Measurements from ENCODE around the gene IL5RA. TPM values are rescaled to one million over a fixed set of nuclear protein-coding genes. Genes with fewer than 3 reads are reported as not detected.

IL5RA gene
- total RNA-seq, 1 donor from 2014 or later: 0.40 TPM

DNA sequence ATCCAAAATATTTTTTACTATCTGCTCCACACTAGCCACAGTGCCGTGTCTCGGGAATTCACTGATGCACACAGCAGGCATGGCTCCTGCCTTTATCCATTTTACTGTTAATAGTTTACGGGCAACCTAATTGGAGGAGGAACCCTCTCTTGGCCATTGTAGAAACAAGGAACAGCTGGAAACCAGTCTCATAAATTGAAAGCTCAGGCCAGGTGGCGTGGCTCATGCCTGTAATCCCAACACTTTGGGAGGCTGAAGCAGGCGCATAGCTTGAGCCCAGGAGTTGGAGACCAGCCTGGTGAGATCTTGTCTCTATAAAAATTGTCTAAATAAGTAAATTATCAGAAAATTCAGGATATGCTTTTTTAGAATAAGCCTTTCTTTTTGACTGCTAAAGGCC lies 39.0 kb downstream of the IL5RA start:
- no peak for DNase-seq (ENCODE audit: low spot score)
- intact Hi-C loops (cut with DNase I): no loop called here

DNA sequence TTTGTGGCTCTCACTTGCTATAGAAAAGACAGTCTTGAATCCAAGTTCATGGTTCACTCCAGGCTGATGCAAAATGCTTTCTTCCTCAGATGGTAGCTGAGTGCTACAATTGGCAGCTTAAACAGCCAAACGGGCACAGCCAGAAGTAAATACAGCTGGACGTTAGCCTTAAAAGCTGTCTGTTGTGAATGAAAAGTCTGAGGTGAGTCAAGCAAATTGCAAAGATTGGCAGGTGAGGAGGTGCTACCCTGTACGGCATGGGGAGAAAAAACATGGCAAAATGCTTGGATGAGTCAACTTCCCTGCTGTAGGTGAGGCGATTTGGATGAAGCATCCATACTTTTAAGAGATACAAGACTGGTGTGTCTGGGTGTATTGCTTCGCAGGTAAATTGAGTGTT lies 40.5 kb downstream of the IL5RA start:
- intact Hi-C loops (cut with DNase I): no loop called here
- no peak for DNase-seq (ENCODE audit: low spot score)

DNA sequence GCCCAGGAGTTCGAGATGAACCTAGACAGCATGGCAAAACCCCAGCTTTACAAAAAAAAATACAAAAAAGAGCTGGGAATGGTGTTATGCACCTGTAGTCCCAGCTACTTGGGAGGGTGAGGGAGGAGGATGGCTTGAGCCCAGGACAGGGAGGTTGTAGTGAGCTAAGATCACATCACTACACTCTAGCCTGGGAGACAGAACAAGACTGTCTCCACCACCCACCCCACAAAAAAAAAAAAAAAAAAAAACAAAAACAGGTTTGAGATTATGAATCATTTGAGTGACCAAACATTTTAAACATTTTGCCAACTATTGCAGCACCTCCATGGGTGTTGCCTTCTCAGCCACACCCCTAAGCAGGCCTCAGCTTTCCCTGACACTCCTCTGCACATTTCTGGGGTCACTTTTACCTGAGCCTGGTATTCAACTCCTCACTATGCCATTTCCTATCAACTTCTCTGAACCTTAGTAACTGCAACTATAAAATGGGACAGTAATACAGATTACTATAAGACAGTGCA lies 41.8 kb downstream of the IL5RA start:
- no peak for DNase-seq (ENCODE audit: low spot score)
- intact Hi-C loops (cut with DNase I): no loop called here

DNA sequence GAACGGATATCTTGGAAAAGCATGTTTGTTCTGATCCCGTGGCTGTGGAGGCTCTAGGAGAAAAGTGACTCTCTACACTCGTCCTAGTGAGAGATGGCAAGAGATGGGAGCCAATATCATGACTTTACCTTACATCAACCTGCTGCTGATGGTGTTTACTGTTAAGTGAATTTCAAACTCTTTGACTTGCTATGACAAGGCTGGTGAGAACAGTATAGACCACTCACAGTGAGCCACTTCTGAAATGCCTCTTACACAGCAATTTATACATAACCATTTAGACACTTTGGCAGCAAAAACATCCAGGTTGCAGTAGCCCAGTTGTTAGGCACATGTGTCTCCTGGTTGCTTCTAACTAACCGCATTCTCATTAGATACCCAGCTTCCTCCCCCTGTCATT lies 43.3 kb downstream of the IL5RA start:
- intact Hi-C loops (cut with DNase I): no loop called here

DNA sequence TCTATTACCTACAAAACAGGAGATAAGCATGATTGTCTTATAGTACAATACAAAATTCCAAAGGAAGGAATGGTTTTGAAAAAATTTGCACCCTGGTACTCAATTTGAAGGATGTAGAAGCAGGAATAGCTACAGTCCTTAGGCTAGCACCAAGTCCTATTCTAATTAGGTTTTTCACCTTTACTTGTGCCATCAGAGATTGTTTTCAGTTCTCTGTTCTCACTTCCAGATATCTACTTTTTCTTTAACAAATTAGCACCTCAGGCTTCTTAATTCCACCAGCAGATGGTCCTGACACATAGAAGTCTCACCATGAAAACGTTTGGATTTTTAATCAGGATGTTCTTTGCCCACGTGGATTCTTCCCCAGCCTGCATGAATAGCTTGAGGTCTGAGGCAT lies 43.8 kb downstream of the IL5RA start:
- intact Hi-C loops (cut with DNase I): no loop called here
- no peak for DNase-seq (ENCODE audit: low spot score)

More for the DNA sequence above, 43.3 kb downstream of the IL5RA start:
- no peak for DNase-seq (ENCODE audit: low spot score)

DNA sequence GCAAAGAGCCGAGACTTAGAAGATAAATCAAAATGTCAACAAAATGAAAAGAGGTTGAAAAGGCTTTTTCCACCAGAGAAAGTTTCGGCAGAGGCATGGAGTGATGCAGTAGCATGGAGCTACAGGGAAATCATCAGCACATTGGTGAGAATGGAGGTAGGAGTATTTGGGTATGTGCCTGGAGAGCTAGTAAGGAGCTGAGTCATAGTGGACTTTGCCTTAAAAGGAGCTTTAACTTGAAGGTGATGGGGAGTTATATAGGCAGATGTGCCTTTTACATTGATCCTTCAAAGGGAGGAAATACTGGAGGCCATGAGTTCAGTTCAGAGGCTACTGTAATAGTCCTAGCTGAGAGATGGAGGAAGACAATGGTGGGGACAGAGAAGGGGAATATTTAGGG lies 44.3 kb downstream of the IL5RA start:
- intact Hi-C loops (cut with DNase I): no loop called here
- DNase-seq (ENCODE audit: low spot score): no peak

DNA sequence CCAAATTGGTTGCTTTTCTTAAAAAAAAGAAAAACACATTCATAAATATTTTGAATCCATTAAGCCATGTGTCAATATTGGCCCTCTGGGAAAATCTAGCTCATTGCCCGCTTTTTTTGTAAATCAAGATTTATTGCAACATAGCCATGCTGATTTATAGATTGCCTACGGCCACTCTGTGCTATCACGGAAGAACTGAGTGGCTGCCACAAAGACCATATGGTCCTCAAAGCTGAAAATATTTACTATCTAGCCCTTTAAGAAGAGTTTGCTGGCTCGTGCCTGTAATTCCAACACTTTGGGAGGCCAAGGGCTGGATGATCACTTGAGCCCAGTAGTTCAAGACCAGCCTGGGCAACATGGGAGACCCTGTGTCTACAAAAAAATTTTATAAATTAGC lies 45.9 kb downstream of the IL5RA start:
- DNase-seq (ENCODE audit: low spot score): no peak
- intact Hi-C loops (cut with DNase I): no loop called here

DNA sequence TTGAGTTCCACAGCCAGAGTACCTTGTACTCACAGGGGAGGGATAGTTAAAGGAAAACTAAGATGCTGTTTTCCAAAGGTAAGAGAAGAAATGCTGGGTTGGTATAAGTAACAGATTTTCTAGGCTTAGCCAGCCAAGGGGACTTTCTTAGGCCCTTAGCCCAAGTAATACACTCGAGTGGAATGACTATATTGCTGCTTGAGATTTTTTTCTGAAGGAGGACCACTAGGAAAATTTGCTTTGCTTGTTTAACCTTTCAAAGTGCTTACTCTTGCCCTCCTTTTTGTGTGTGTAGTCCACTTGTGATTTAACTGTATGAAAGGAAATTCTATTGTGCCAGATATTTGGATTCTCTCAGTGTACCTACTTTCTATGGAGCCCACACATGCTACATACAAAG lies 50.5 kb downstream of the IL5RA start:
- DNase-seq (ENCODE audit: low spot score): no peak
- intact Hi-C loops (cut with DNase I): no loop called here

DNA sequence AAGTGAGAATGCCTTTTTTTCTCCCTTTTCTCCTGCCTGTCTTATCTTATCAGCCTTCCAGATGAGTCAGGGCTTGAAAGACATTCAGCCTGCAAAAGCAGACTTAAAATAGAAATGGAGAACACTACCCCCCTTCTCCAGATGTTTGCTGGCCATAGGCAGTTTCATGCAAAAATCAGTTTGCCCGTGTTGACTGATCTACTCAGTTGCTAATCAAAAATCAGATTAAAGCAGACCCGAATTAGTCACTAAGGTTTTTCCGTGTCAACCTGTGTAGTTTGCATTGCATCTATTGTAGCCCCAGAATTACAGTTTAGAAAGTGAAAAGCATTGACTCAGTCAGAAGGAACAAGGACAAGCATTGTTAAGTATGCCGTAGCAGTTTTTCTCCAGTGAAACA lies 56.2 kb downstream of the IL5RA start:
- no peak for DNase-seq (ENCODE audit: low spot score)
- intact Hi-C loops (cut with DNase I): no loop called here

DNA sequence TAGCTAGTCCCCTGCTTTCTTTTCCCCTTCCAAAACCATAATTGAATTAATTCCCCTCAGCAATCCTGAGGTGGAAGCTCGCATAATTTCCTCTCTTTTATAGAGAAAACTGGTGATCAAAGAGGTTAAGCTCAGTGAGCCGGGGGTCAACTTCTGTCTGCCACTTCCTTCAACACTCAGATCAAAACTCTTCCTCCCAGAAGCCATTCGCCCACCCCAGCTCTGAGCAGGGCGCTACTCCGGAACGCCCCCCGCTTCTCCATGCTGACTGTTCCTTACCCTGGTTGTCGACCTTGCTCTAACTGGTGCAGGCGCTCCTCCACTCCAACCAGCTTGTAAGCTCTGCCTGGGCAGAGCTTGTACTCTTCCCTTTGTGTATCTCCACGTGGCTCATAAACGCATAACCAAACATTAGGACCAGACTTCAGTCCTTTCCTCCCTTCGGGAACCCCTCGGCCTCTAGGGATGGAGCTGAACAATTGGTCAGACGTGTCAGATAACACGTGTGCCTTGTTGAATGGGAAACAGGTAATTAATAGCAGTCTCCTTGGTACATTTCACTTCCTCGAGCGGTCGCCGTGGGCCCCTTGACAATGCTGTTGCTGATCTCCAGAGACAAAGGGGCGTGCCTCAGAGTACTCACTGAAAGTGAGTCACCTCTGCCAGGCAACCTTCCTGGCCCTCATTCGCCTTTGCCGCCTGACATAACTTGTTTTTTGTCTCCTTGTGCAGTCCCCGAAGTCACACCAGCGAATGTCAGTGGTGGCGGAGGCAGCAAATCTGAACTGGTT lies 71.8 kb downstream of the IL5RA start:
- intact Hi-C loops (cut with DNase I): loop anchor here (2.0 kb wide), 1 partner anchor 134 kb away; no protein-coding TSS in a partner anchor
- no peak for DNase-seq (ENCODE audit: low spot score)

DNA sequence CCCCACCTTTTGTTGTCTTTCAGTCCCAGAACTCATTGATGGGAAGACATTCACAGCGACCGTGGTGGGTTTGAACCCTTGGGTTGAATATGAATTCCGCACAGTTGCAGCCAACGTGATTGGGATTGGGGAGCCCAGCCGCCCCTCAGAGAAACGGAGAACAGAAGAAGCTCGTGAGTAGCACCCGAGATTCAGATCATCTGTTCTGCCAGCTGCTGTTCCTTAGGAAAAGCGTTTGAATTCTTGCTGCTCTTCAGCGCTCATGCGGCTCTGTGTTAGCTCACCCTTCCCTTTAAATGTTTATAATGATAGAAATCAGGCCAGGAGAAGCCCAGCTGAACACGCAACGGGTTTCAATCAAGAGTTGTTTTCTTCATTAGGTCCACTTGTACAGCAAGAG lies 73.0 kb downstream of the IL5RA start:
- no peak for DNase-seq (ENCODE audit: low spot score)
- intact Hi-C loops (cut with DNase I): no loop called here

DNA sequence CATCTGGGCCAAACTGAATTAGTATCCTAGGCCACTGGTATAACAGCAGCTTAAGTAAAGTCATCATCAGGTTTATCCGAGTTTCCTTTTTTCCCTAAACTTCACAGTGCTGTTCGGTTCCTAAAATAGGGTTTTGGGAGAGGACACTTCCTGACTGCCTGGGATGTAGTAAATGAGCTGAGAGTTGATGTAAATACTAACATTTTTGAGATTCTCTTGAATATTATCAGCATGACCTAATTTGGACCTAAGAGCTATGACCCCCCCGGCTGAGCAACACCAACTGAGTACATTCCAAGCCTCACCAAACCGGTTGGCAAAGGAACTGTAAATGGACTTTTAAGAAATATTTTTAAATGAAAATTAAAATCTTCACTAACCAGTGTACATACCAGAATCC lies 78.8 kb downstream of the IL5RA start:
- no peak for DNase-seq (ENCODE audit: low spot score)
- intact Hi-C loops (cut with DNase I): no loop called here

DNA sequence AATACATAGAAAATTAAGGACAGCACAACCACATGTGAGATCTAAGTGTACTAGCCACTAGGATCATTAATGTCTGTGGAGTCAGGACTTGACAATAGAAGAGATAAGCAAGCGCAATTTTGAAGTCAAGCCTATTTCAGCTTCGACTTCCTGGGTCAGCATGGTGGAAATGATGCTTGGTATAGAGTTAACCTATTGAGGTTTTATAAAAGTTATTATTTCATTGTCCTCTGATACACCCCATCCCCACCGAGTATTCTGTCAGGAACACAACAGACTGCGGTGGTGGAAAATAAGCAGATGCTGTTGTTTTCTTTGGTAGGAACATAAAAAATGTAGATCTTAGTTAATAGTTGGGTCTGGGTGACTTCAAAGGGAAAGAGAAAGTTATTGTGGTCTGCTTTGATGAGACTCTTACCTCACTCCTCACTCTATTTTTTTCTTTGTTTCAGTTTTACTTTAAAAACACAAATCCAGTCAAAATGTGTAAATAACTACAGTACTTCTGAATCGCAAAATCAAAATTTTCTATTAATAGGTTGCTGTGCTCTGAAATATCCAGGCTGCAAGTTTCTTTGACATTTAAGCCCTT lies 82.1 kb downstream of the IL5RA start:
- intact Hi-C loops (cut with DNase I): no loop called here
- no peak for DNase-seq (ENCODE audit: low spot score)

DNA sequence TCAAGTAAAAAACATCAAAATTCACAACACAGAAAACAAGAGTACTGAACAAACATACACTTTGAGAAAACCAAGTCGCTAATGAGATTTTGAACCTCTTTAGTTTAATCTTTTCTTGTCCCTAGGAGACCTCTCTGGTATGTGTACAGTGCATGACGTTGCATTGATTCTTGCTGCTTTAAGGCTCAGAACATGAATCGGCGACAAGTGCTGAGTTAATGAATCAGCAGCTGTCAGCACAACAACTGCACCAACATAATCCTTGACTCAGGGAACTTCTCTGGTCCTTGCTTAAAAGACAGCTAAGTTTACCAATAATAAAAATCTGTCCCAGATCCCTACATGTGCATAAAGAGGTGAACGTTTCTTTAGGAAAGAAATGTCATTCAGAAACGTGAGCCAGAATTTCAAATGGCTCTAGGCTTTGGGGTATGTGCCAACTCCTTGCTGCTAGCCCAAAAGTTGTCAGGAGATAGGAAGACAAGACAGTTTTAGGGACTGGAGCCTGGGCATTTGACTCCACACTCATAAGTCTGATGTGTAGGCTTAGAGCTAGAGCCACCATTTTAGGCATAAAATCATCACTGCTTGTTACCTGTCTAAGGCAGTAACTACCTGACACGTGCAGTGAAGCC lies 86.9 kb downstream of the IL5RA start:
- intact Hi-C loops (cut with DNase I): no loop called here
- DNase-seq (ENCODE audit: low spot score): no peak

DNA sequence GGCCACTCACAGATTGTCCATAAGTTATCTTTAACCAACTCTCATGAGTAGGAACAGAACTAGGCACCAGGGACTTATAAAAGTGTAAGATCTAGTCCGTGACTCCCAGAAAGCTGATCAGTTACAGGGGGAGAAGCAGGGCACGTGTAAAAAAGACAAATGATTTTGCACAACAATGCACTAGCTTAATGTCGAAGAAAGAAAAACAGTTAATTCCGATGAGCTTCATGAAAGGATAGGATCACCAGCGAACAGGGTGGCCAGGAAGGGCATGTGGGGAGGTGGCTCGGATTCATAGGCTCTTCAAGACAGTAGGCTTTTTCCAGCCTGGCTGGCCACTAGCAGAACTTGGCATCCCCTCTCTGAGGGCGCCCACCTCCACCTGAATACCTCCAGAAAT lies 90.0 kb downstream of the IL5RA start:
- no peak for DNase-seq (ENCODE audit: low spot score)
- intact Hi-C loops (cut with DNase I): no loop called here

Other genes starting within 250 kb of the IL5RA start
- gene TRNT1, start 16.6 kb upstream of the IL5RA start, total RNA-seq: 13.2 TPM
- 41.3 TPM for gene CRBN, start 69.3 kb upstream of the IL5RA start, total RNA-seq

All from cardiac septum (tissue), 1 donor.